GM13977 (cell line): ENCODE results near the gene CEP20.

ENCODE experiments used
- DNase-seq: peaks from one replicate; pipeline ENCODE4 v3.0.0; 2012; ENCODE audit warnings: low spot score
- in situ Hi-C: fragments of 300-500 bp; cut with MboI; formaldehyde crosslinking; loops from one replicate; pipeline ENCODE4 v1.12.0; 2022; ENCODE audit warnings: low sequenced_read_pairs, low pct_unique_long_range_greater_than_20kb, mixed read lengths, inconsistent platforms; ENCODE audit not compliant: unreplicated experiment
- TF ChIP-seq, protein P1 (sequence below): IDR thresholded peaks from 2 replicates; pipeline ENCODE4 v1.5.1; 2012; ENCODE audit warnings: mild to moderate bottlenecking, control low read depth; ENCODE audit not compliant: insufficient read depth; ENCODE audit errors: extremely low read depth, missing control alignments

CEP20 gene

DNA sequence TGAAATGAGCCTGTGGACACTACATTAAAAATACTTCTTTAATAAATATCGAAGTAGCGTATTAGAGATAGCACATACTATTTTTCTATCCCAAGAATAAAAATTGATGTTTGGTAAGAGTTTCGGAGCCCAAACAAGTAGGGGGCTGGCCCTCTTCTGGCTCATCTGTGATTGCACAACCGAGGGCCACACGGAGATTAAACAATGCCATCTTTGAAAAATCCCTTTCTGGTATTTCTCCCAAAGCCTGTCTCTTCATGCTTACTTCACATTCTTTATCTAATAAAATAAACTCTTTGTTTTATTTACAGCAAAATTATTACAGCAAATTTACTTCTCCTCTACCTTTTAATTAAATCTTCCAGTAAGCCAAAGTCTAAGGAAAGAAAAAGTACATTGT lies 22.0 kb downstream of the CEP20 start:
- no peak for DNase-seq
- TF ChIP-seq, protein P1, sequence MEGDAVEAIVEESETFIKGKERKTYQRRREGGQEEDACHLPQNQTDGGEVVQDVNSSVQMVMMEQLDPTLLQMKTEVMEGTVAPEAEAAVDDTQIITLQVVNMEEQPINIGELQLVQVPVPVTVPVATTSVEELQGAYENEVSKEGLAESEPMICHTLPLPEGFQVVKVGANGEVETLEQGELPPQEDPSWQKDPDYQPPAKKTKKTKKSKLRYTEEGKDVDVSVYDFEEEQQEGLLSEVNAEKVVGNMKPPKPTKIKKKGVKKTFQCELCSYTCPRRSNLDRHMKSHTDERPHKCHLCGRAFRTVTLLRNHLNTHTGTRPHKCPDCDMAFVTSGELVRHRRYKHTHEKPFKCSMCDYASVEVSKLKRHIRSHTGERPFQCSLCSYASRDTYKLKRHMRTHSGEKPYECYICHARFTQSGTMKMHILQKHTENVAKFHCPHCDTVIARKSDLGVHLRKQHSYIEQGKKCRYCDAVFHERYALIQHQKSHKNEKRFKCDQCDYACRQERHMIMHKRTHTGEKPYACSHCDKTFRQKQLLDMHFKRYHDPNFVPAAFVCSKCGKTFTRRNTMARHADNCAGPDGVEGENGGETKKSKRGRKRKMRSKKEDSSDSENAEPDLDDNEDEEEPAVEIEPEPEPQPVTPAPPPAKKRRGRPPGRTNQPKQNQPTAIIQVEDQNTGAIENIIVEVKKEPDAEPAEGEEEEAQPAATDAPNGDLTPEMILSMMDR, result no peak
- in situ Hi-C loops, result no loop called here

DNA sequence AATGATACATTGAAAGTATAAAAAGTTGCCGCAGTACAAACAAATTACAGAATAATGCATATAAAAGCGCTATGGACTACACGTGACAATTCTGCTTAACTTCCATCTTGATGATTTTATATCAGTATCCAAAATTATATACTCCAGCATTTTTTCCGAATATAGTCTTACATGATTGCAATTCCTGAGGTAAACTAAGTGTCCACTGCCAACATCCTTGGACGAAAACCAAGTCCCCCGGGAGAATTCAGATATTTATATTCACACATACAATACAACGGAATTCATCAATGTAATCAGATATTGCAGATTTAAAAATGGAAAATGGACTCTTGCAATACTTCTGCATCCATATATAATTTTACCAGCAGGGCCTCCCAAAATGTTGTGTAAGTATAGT lies 22.7 kb downstream of the CEP20 start:
- no peak for DNase-seq
- in situ Hi-C loops, result no loop called here
- TF ChIP-seq, protein P1, result no peak

DNA sequence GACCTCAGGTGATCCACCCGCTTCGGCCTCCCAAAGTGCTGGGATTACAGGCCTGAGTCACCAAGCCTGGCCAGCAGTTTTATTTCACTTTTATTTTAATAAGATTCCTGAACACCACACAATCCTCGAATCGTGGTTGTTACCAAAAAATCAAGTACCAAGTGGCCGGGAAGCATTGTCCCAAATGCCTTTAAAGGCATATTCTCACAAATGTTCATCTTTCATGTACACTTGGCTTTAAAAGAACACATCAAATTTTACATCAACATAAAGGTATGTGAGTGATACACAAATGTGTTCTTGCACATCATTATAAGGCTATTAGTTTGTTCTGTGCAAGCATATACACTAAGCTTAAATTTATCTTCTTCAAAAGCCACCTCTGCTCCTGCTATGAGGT lies 23.5 kb downstream of the CEP20 start:
- TF ChIP-seq, protein P1, result no peak
- no peak for DNase-seq
- in situ Hi-C loops, result no loop called here

DNA sequence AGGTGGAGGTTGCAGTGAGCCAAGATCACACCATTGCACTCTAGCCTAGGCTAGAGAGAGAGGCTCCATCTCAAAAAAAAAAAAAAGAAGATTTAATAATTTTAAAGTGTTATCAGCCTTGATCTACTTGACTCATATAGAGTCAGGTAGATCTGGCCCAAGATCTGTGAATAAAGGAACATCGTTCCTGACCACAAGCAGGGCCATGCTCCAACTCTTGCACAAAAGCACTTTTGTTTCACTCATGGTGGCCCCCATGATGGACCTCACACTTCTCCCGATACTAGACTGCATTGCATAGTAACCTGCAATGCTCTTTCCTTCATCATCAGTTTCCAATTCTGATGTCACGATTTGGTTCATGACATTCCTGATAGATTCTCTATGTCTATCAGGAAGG lies 26.4 kb downstream of the CEP20 start:
- TF ChIP-seq, protein P1, result no peak
- in situ Hi-C loops, result no loop called here
- DNase-seq, result no peak

DNA sequence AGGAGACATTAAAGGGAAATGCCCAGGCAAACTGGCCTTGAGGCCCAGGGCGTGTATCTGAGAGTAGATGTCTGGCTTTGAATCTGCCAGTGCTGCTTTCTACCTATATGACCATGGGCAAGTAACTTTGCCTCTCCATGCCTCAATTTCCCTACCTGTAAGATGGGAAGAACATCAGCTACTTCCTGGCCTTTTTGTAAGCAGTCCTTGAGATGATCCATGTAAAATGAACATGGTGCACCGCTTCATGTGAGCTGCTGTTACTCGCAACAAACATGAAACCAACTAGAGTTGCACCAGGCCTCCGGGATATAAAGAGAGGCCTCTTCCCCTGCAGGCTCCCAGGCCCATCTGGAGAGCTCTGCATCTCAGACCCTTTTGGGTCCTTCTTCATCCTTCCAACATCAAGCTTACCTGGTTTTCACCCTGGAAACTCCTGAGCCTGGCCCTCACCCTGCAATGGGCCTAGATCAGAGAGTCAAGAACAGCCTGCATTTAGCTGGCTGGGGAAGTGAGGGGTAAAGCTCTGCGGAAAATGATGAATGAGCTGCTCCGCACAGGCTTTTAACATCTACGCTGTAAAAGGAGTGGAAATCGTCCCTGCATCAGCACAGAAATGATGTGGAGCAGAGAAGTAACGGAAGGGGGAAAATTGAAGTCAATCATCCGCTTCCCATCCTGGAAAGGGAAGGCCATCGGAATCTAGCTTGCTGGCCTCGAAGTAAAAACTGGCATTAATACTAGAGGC lies 29.3 kb downstream of the CEP20 start:
- in situ Hi-C loops, result no loop called here
- TF ChIP-seq, protein P1, result no peak
- DNase-seq, result no peak

DNA sequence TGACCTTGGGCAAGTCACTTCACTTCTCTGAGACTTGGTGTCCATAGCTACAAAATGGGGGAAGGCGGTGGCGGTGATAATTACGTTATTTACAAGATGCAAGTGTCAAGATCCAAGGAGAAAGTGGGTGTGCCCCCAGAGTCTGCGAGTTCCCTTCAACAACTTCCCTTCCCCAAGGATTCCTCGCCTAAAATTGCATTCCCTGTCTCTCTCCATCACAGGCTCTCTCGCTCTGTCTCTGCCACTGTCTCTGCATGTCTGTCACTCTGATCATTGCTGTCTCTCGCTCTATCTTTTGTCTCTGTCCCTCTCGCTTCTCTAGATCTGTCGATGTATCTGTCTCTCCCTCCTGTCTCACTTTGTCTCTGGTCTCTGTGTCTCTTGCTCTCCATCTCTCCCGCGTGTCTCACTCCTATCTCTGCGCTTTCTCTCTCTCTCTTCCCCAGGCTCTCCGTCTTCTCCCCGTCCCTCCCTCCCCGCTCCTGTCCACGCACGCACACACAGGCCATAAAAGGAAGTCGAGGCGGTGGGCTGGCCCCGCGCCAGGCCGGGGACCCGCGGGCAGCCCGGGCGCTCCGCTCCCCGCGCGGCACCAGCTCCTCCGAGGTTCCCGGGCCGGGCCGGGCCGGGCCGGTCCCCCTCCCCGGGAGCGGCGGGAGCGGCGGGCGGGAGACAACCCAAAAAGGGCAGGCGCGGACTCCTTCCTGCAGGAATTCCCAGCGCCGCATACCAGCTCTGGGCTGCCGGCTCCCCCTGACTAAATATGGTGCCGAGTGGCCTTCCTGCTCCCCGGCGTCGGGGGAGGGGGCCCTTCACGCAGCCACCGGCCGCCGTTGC lies 30.5 kb downstream of the CEP20 start:
- DNase-seq, result peak; percentile 46
- TF ChIP-seq, protein P1, result no peak
- in situ Hi-C loops, result no loop called here
